ENCODE measurements around the gene NCKAP5.

DNA sequence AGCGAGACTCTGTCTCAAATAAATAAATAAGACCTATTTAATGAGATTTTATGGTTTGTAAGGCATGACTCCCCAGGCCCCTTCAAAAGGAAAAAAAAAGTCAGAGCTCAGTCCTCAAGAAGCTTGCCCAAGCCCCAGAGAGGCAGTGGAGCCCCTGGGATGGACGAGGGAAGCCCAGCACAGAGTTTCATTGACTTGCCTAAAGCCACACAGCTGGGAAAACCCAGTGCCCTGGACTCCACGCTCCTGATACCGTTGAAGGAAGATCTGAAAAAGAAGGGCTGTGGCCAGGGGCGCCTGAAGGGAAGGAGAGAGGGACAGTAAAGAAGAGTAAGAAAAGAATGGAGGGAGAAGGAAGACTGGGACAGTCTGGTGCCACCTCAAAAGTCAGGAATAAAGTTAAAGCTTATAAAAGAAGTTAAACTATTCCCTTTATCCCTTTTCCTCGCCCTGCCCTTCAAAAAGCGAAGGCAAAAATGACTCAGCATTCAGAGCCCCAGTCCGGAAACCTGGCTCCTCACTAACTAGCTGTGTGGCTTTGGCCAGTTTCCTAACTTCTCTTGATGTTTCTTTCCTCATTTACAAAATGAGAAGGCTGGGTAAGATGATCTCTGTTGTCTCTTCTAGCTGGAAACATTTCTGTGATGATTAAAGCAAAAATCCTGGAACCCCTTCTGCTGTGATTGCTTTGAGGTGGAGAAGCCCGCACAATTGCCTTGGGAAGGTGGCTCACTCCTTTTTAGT, 945.0 kb downstream of the NCKAP5 start:
- TF ChIP-seq, protein P1, sequence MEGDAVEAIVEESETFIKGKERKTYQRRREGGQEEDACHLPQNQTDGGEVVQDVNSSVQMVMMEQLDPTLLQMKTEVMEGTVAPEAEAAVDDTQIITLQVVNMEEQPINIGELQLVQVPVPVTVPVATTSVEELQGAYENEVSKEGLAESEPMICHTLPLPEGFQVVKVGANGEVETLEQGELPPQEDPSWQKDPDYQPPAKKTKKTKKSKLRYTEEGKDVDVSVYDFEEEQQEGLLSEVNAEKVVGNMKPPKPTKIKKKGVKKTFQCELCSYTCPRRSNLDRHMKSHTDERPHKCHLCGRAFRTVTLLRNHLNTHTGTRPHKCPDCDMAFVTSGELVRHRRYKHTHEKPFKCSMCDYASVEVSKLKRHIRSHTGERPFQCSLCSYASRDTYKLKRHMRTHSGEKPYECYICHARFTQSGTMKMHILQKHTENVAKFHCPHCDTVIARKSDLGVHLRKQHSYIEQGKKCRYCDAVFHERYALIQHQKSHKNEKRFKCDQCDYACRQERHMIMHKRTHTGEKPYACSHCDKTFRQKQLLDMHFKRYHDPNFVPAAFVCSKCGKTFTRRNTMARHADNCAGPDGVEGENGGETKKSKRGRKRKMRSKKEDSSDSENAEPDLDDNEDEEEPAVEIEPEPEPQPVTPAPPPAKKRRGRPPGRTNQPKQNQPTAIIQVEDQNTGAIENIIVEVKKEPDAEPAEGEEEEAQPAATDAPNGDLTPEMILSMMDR (IDR thresholded peaks at IDR 0.05) = no peak
- TF ChIP-seq, protein P2, sequence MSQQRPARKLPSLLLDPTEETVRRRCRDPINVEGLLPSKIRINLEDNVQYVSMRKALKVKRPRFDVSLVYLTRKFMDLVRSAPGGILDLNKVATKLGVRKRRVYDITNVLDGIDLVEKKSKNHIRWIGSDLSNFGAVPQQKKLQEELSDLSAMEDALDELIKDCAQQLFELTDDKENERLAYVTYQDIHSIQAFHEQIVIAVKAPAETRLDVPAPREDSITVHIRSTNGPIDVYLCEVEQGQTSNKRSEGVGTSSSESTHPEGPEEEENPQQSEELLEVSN (IDR thresholded peaks at IDR 0.05; ENCODE audit: borderline replicate concordance, low read depth) = no peak
- TF ChIP-seq MAZ (IDR thresholded peaks at IDR 0.05; ENCODE audit: borderline replicate concordance, low read depth, low read length) (no peak), RAD21 (conservative IDR thresholded peaks at IDR 0.05 in 1 of 2, IDR thresholded peaks at IDR 0.05 in 1 of 2) (no peak), PHF8 (IDR thresholded peaks at IDR 0.05; ENCODE audit: borderline replicate concordance, low read depth) (no peak), RCOR1 (IDR thresholded peaks at IDR 0.05; ENCODE audit: low read depth, low read length) (no peak)

All from A549 (cell line).